GM19455 (cell line): ENCODE measurements around the gene ADGRD2.
"Not testable (repeated sequence)": the region's sequence is repeated elsewhere in the genome, so short reads cannot be mapped to it uniquely, and the experiment has no call there.

Source experiments
- ATAC-seq: cut with Tn5 transposase; IDR thresholded peaks from one replicate; pipeline ENCODE4 v1.9.1; 2021; ENCODE audit not compliant: unreplicated experiment

The ADGRD2 gene

GRCh38 chr9:124450241-124450924 lies at the start of gene ADGRD2:
Gene ADGRD2, plus strand, starts transcription at chr9:124450451. Its CDS starts 1,216 bp downstream, at chr9:124451667.
- no peak for ATAC-seq

- no peak for ATAC-seq
Measured at GRCh38 chr9:124403246-124403645, 47.0 kb upstream of the ADGRD2 start.

- ATAC-seq, result no peak
Measured at GRCh38 chr9:124409410-124409809, 40.8 kb upstream of the ADGRD2 start.

GRCh38 chr9:124410321-124410913 lies 39.8 kb upstream of the ADGRD2 start:
- no peak for ATAC-seq

GRCh38 chr9:124411514-124412227 lies 38.6 kb upstream of the ADGRD2 start:
- ATAC-seq, result no peak

GRCh38 chr9:124412228-124412575 lies 38.0 kb upstream of the ADGRD2 start:
- ATAC-seq, result no peak

GRCh38 chr9:124414612-124415011 lies 35.6 kb upstream of the ADGRD2 start:
- ATAC-seq, result no peak

GRCh38 chr9:124415102-124415851 lies 35.0 kb upstream of the ADGRD2 start, which contains the start of gene PSMB7:
Gene PSMB7, minus strand, starts transcription at chr9:124415442. Its CDS starts 17 bp downstream, at chr9:124415425.
- ATAC-seq, result peak; percentile 82

GRCh38 chr9:124415852-124416484 lies 34.3 kb upstream of the ADGRD2 start:
- no peak for ATAC-seq

- ATAC-seq, result no peak
Measured at GRCh38 chr9:124419832-124420489, 30.3 kb upstream of the ADGRD2 start.

GRCh38 chr9:124420991-124421543 lies 29.2 kb upstream of the ADGRD2 start:
- no peak for ATAC-seq

GRCh38 chr9:124423155-124423554 lies 27.1 kb upstream of the ADGRD2 start:
- ATAC-seq, result no peak

GRCh38 chr9:124423591-124423990 lies 26.7 kb upstream of the ADGRD2 start:
- no peak for ATAC-seq

GRCh38 chr9:124425733-124426132 lies 24.5 kb upstream of the ADGRD2 start:
- ATAC-seq, result not testable (repeated sequence)

- no peak for ATAC-seq
Measured at GRCh38 chr9:124426361-124426760, 23.9 kb upstream of the ADGRD2 start.

- ATAC-seq, result no peak
Measured at GRCh38 chr9:124427281-124427680, 23.0 kb upstream of the ADGRD2 start.

GRCh38 chr9:124428751-124429529 lies 21.3 kb upstream of the ADGRD2 start:
- ATAC-seq, result no peak

- no peak for ATAC-seq
Measured at GRCh38 chr9:124429530-124429867, 20.8 kb upstream of the ADGRD2 start.

GRCh38 chr9:124436320-124436719 lies 13.9 kb upstream of the ADGRD2 start:
- no peak for ATAC-seq
